NCI-H146 (cell line): ENCODE measurements around the gene RPN1.

Experiments
- DNase-seq: peaks from one replicate; lab custom pipeline; 2025; lab: John Stamatoyannopoulos, UW

The RPN1 gene

DNA sequence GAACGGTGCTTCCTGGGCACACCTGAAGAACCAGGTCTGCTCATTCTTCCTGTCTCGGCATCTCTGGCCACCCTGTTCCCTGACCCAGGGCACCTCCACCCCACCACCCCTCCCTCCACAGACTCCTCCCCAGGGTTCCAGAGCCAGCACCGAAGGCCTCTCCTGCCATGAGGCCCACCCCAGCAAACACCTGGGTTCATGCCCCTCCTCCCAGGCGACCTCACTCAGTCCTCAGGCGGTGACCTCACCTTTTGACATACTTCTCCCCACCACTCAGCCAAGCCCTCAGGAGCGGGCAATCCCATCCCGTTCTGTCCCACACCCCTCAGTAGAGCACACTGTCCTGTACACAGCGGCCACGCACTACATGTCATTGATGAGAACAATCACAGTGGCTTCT lies 72.3 kb downstream of the RPN1 start:
- no peak for DNase-seq

DNA sequence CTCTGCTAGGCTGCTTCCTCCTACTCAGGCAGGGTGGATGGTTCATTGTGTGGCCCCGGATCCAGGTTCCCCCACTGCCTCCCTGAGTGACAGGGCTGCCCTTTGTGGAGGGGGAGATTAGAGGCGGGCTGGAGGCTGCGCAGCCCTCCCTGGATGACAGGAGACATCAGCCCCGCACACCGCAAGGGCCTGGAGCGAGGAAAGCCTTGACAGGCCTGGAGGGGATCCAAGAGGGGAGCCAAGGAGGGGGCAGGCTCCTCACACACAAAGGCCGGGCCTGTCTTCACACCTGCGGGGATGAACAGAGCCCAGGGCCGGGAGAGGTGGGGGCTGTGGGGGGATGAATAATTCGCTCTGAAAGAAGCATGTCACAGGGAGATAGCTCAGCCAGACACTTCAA lies 72.9 kb downstream of the RPN1 start:
- DNase-seq = no peak

- no peak for DNase-seq
Observed at GRCh38 chr3:128576290-128576689, 74.3 kb downstream of the RPN1 start.

DNA sequence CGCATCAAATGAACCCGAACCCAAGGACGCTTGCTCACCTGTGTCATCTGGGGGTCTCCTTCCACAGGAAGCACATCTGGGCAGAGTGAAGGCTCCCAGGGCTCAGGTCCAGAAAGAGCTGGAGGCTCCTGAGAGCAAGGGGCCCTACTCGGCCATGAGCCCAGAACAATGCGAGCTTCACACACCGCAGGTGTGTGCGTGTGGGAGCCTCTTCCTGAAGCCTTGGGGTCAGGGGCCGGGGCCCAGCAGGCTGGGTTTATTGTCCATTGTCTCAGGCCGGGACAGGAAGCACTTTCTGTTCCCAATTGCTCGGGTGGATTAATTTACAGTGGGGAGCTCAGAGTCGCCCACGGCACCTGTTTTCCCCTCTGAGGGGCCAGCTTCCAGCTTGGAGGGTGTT lies 74.8 kb downstream of the RPN1 start:
- no peak for DNase-seq

DNA sequence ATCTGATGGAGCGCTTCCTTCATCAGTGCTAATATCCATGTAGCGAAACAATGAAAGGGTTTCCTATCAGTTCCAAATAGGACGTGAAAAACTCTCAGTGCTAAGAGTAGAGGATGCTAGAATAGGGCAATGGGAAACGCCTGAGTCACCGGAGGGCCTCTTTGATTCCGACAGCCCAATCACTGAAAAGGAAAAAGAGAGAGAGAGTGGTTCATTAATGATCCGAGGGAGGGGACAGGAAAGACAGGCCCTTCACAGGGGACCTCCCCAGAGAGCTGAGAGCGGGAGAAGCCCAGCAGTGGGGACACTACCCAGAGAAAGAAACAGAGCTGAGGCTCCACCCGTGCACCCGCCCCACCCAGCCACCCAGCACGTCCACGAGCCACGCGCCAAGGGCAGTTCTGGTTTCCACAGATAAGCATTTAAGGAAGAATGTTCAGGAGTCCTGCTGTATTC lies 76.9 kb downstream of the RPN1 start:
- no peak for DNase-seq

- no peak for DNase-seq
Observed at GRCh38 chr3:128573160-128573559, 77.5 kb downstream of the RPN1 start.

DNA sequence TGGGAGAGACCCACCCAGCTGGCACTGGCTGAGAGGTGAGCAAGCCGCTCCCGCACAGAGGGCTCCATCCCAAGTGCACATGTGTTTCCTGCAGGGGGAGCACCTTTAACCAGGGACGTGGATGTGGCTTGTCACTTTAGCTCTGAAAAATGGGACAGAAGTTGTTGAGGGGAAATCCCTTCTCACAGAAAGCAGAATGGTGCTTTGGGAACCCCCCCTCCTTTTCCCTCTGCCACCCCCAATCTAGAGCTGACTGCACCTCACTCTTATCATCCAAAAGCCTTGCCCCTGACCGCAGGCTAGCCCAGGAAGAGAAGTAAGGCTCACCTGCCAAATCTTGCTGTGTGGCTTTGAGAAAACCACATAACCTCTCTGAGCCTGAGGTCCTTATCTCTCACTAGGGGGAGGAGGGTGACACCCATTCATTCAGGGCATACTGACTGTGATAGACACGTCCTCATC lies 77.9 kb downstream of the RPN1 start:
- no peak for DNase-seq

DNA sequence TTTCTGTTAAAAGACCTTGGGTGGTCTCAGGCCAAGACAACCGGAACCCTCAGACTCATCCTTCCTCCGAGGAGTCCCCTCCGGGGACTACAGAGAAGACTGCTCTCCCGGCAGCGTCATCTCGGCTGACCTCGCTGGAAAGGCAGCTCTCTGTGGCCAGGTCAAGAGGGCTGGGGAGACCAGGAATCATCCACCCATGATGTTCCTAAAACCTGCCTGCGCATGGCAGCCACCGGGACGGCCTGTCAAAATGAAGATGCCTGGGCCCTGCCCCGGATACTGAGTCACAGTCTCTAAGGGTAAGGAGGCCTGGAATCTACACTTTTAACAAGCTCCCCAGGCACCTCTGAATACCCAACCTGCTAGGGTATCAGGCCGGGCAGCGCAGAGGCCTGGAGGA lies 78.6 kb downstream of the RPN1 start:
- no peak for DNase-seq
